ENCODE data around the gene PDP2.

DNA sequence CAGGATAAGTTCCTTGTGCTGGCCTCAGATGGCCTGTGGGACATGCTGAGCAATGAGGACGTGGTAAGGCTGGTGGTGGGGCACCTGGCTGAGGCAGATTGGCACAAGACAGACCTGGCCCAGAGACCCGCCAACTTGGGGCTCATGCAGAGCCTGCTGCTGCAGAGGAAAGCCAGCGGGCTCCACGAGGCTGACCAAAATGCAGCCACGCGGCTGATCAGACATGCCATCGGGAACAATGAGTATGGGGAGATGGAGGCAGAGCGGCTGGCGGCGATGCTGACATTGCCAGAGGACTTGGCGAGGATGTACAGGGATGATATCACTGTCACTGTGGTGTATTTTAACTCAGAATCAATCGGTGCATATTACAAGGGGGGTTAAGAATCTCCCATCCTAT lies 5.2 kb downstream of the PDP2 start:
- no peak for TF ChIP-seq POLR2A (IDR thresholded peaks at IDR 0.05; ENCODE audit: low read length)
- TF ChIP-seq GATA1 (IDR thresholded peaks at IDR 0.05; ENCODE audit: low read depth, low read length): no peak
